WTC11 (cell line): ENCODE data around the gene TSPO. TPM values are rescaled to one million over a fixed set of nuclear protein-coding genes. Genes with fewer than 3 reads are reported as not detected.

Experiments used
- ATAC-seq: fragments of 200-7000 bp; cut with Tn5 transposase; 2 replicates; pipeline ENCODE4 v1.10.0; 2021; ENCODE audit warnings: mild to moderate bottlenecking, moderate library complexity
- CTCF ChIA-PET: fragments of 300-600 bp; sonication (Branson Sonifier 250); formaldehyde crosslinking; loops from one replicate; lab custom pipeline; 2021; ENCODE audit warnings: antibody characterized with exemption; lab: Charles Lee
- POLR2A ChIA-PET: fragments of 350-600 bp; sonication (Branson Sonifier 250); formaldehyde crosslinking; loops from one replicate; lab custom pipeline; 2021; ENCODE audit warnings: antibody characterized with exemption; lab: Charles Lee
- DNase-seq: peaks from one replicate; pipeline ENCODE4 v3.0.0; 2021; ENCODE audit warnings: low spot score
- H3K27ac Mint-ChIP-seq: 2 replicates; pipeline ENCODE4 v1.8.0; 2021; ENCODE audit warnings: mixed read lengths
- H3K27me3 Mint-ChIP-seq: 2 replicates; pipeline ENCODE4 v1.8.0; 2021; ENCODE audit warnings: low read depth, mild to moderate bottlenecking, moderate library complexity, mixed read lengths
- H3K36me3 Mint-ChIP-seq: 2 replicates; pipeline ENCODE4 v1.8.0; 2021; ENCODE audit warnings: mixed read lengths
- H3K4me1 Mint-ChIP-seq: 2 replicates; pipeline ENCODE4 v1.8.0; 2022; ENCODE audit warnings: mixed read lengths
- H3K4me3 Mint-ChIP-seq: 2 replicates; pipeline ENCODE4 v1.8.0; 2021; ENCODE audit warnings: mild to moderate bottlenecking, moderate library complexity, mixed read lengths
- H3K9me3 Mint-ChIP-seq: 2 replicates; pipeline ENCODE4 v1.8.0; 2021; ENCODE audit warnings: mixed read lengths
- ATF6 ChIP-seq: sonication (generic); formaldehyde crosslinking; IDR thresholded peaks from 2 replicates; pipeline ENCODE4 v1.8.1; 2023; ENCODE audit warnings: mild to moderate bottlenecking, missing genetic modification reagents
- ELF4 ChIP-seq: sonication (generic); formaldehyde crosslinking; IDR thresholded peaks from 2 replicates; pipeline ENCODE4 v1.8.1; 2022; ENCODE audit warnings: low read depth, mild to moderate bottlenecking, moderate library complexity, missing genetic modification reagents
- ESRRA ChIP-seq: sonication (generic); formaldehyde crosslinking; IDR thresholded peaks from 2 replicates; pipeline ENCODE4 v1.8.1; 2022; ENCODE audit warnings: mild to moderate bottlenecking, missing genetic modification reagents, borderline replicate concordance
- IRF2 ChIP-seq: sonication (generic); formaldehyde crosslinking; IDR thresholded peaks from 2 replicates; pipeline ENCODE4 v1.8.0; 2022; ENCODE audit warnings: low read depth, missing genetic modification reagents, borderline replicate concordance
- NFATC4 ChIP-seq: fragments of 250-450 bp; sonication (Bioruptor Pico); IDR thresholded peaks from 2 replicates; pipeline ENCODE4 v1.9.0; 2021; ENCODE audit warnings: mild to moderate bottlenecking
- NFE2L1 ChIP-seq: sonication (generic); formaldehyde crosslinking; IDR thresholded peaks from 2 replicates; pipeline ENCODE4 v1.8.1; 2023; ENCODE audit warnings: missing genetic modification reagents
- NR2C2 ChIP-seq: sonication (generic); formaldehyde crosslinking; IDR thresholded peaks from 2 replicates; pipeline ENCODE4 v1.8.0; 2022; ENCODE audit warnings: mild to moderate bottlenecking, missing genetic modification reagents
- PRDM15 ChIP-seq: sonication (generic); formaldehyde crosslinking; IDR thresholded peaks from 2 replicates; pipeline ENCODE4 v1.8.0; 2022; ENCODE audit warnings: missing genetic modification reagents
- PRRX2 ChIP-seq: fragments of 250-450 bp; sonication (Bioruptor Pico); IDR thresholded peaks from 2 replicates; pipeline ENCODE4 v1.8.0; 2021; ENCODE audit warnings: mild to moderate bottlenecking
- SMAD4 ChIP-seq: sonication (generic); formaldehyde crosslinking; IDR thresholded peaks from 2 replicates; pipeline ENCODE4 v1.8.0; 2022; ENCODE audit warnings: mild to moderate bottlenecking, missing genetic modification reagents
- SOX15 ChIP-seq: fragments of 250-450 bp; sonication (Bioruptor Pico); IDR thresholded peaks from 2 replicates; pipeline ENCODE4 v1.9.0; 2021; ENCODE audit warnings: mild to moderate bottlenecking
- SP1 ChIP-seq: sonication (generic); formaldehyde crosslinking; conservative IDR thresholded peaks from 2 replicates; pipeline ENCODE4 v1.8.1; 2022; ENCODE audit warnings: missing genetic modification reagents
- ZNF138 ChIP-seq: sonication (generic); formaldehyde crosslinking; conservative IDR thresholded peaks from 2 replicates; pipeline ENCODE4 v1.8.1; 2022; ENCODE audit warnings: mild to moderate bottlenecking, moderate library complexity, missing genetic modification reagents
- ZNF232 ChIP-seq: sonication (generic); formaldehyde crosslinking; IDR thresholded peaks from 2 replicates; pipeline ENCODE4 v1.8.0; 2022; ENCODE audit warnings: mild to moderate bottlenecking, missing genetic modification reagents
- ZNF263 ChIP-seq: sonication (generic); formaldehyde crosslinking; IDR thresholded peaks from 2 replicates; pipeline ENCODE4 v1.8.1; 2022; ENCODE audit warnings: low read depth, mild to moderate bottlenecking, moderate library complexity, missing genetic modification reagents
- ZNF317 ChIP-seq: sonication (generic); formaldehyde crosslinking; IDR thresholded peaks from 2 replicates; pipeline ENCODE4 v1.8.1; 2023; ENCODE audit warnings: low read depth, mild to moderate bottlenecking, moderate library complexity, missing genetic modification reagents, borderline replicate concordance
- ZNF423 ChIP-seq: fragments of 250-450 bp; sonication (Bioruptor Pico); IDR thresholded peaks from 2 replicates; pipeline ENCODE4 v2.1.2; 2022; ENCODE audit warnings: mild to moderate bottlenecking, moderate library complexity
- ZNF512 ChIP-seq: sonication (generic); formaldehyde crosslinking; IDR thresholded peaks from 2 replicates; pipeline ENCODE4 v1.8.1; 2022; ENCODE audit warnings: missing genetic modification reagents, borderline replicate concordance
- ZNF671 ChIP-seq: fragments of 250-450 bp; sonication (Bioruptor Pico); IDR thresholded peaks from 2 replicates; pipeline ENCODE4 v1.8.0; 2021; ENCODE audit warnings: mild to moderate bottlenecking
- total RNA-seq: library from RNA; stranded (reverse); gene quantifications from 3 replicates; pipeline ENCODE4 v1.2.3, GENCODE V29; 2021
- TF ChIP-seq, protein P1 (sequence below): sonication (generic); formaldehyde crosslinking; IDR thresholded peaks from 2 replicates; pipeline ENCODE4 v1.8.0; 2022; ENCODE audit warnings: mild to moderate bottlenecking, missing genetic modification reagents

The TSPO gene
- total RNA-seq, 1 experiment from 2014 or later = 21.9 TPM

- H3K4me3 Mint-ChIP-seq = no peak overlapping the region
- peaks cover under 1% of the 10 kb centered on the region; the same call in 1 of the 2 replicates for H3K36me3 Mint-ChIP-seq
- ChIA-PET POLR2A (no interaction called here), CTCF (interaction anchor here (0.9 kb wide), 1 partner anchor 261 kb away, joined by 3 read pairs; no protein-coding TSS in a partner anchor)
- H3K9me3 Mint-ChIP-seq = no peaks in the 10 kb centered on the region
- no peak for DNase-seq
- H3K27me3 Mint-ChIP-seq = no peaks in the 10 kb centered on the region
- no peak overlapping the region for H3K27ac Mint-ChIP-seq
- peaks cover 9% of the 10 kb centered on the region for H3K4me1 Mint-ChIP-seq
- TF ChIP-seq SOX15 = no peak
- TF ChIP-seq ZNF671 (CRISPR knock-in tag) = no peak
- no peak for TF ChIP-seq SP1 (CRISPR knock-in tag)
- no peak for TF ChIP-seq NFE2L1 (CRISPR knock-in tag)
- TF ChIP-seq ATF6 = no peak
- TF ChIP-seq ESRRA (CRISPR knock-in tag) = no peak
- TF ChIP-seq ZNF232 = no peak
- no peak for TF ChIP-seq NR2C2 (CRISPR knock-in tag)
- no peak for TF ChIP-seq ZNF138 (CRISPR knock-in tag)
- no peak for TF ChIP-seq PRDM15 (CRISPR knock-in tag)
- TF ChIP-seq PRRX2 = no peak
- TF ChIP-seq NFATC4 (CRISPR knock-in tag) = no peak
- no peak for TF ChIP-seq IRF2
- ATAC-seq = no peak
Observed at GRCh38 chr22:43128116-43128515, 23.2 kb upstream of the TSPO start.

GRCh38 chr22:43128928-43129424 is 22.4 kb upstream of the TSPO start:
- POLR2A ChIA-PET = no interaction called here
- CTCF ChIA-PET = no interaction called here
- TF ChIP-seq ZNF317 = no peak
- TF ChIP-seq SMAD4 (CRISPR knock-in tag) = no peak
- TF ChIP-seq ZNF423 = peak; percentile 81
- TF ChIP-seq ZNF263 (CRISPR knock-in tag) = no peak
- TF ChIP-seq ELF4 (CRISPR knock-in tag) = no peak
- TF ChIP-seq, protein P1, sequence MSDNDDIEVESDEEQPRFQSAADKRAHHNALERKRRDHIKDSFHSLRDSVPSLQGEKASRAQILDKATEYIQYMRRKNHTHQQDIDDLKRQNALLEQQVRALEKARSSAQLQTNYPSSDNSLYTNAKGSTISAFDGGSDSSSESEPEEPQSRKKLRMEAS (CRISPR knock-in tag) = no peak
- TF ChIP-seq ZNF512 (CRISPR knock-in tag) = no peak
- TF ChIP-seq ATF6 = no peak
- Mint-ChIP-seq H3K9me3 (no peaks in the 10 kb centered on the region), H3K27me3 (no peaks in the 10 kb centered on the region), H3K36me3 (peaks cover 5% of the 10 kb centered on the region), H3K4me1 (peaks cover 9% of the 10 kb centered on the region), H3K27ac (no peak overlapping the region), H3K4me3 (no peak overlapping the region)
- ATAC-seq (peak; percentile 28; the same call in 1 of the 2 replicates), DNase-seq (peak; percentile 33)
